ENCODE data around the gene SP7. TPM values are rescaled to one million over a fixed set of nuclear protein-coding genes. Genes with fewer than 3 reads are reported as not detected.
"Not testable (repeated sequence)": the region's sequence is repeated elsewhere in the genome, so short reads cannot be mapped to it uniquely, and the experiment has no call there.

The SP7 gene
- total RNA-seq, 1 donor from 2014 or later: 0.07 TPM

- no peak for TF ChIP-seq CTCF (conservative IDR thresholded peaks at IDR 0.05)
- no peak overlapping the region for H3K4me3 Mint-ChIP-seq
- H3K4me1 Mint-ChIP-seq: peaks cover 5% of the 10 kb centered on the region
- no peaks in the 10 kb centered on the region for H3K9me3 Mint-ChIP-seq
- DNase-seq (ENCODE audit: low read depth, low spot score): no peak
- H3K27me3 Mint-ChIP-seq (ENCODE audit: low read depth): peaks cover 8% of the 10 kb centered on the region
- no peaks in the 10 kb centered on the region for H3K36me3 Mint-ChIP-seq (ENCODE audit: low read depth)
- H3K27ac Mint-ChIP-seq (ENCODE audit: unreplicated experiment): no peak overlapping the region
Measured at GRCh38 chr12:53334822-53335221, 1.3 kb downstream of the SP7 start.

- TF ChIP-seq CTCF (conservative IDR thresholded peaks at IDR 0.05): no peak
- no peak overlapping the region for H3K27ac Mint-ChIP-seq (ENCODE audit: unreplicated experiment)
- no peak for DNase-seq (ENCODE audit: low read depth, low spot score)
- peaks cover 6% of the 10 kb centered on the region for H3K27me3 Mint-ChIP-seq (ENCODE audit: low read depth)
- no peaks in the 10 kb centered on the region for H3K9me3 Mint-ChIP-seq
- no peaks in the 10 kb centered on the region for H3K36me3 Mint-ChIP-seq (ENCODE audit: low read depth)
- no peak overlapping the region for H3K4me3 Mint-ChIP-seq
- peaks cover 5% of the 10 kb centered on the region for H3K4me1 Mint-ChIP-seq
Measured at GRCh38 chr12:53333845-53334244, 2.3 kb downstream of the SP7 start.

GRCh38 chr12:53333289-53333688, 2.9 kb downstream of the SP7 start:
- Mint-ChIP-seq H3K4me1 (peaks cover 5% of the 10 kb centered on the region), H3K27ac (ENCODE audit: unreplicated experiment) (no peak overlapping the region), H3K4me3 (no peak overlapping the region), H3K9me3 (no peaks in the 10 kb centered on the region), H3K27me3 (ENCODE audit: low read depth) (peaks cover 4% of the 10 kb centered on the region), H3K36me3 (ENCODE audit: low read depth) (no peaks in the 10 kb centered on the region)
- TF ChIP-seq CTCF (conservative IDR thresholded peaks at IDR 0.05): no peak
- DNase-seq (ENCODE audit: low read depth, low spot score): no peak

GRCh38 chr12:53332744-53333143, 3.4 kb downstream of the SP7 start:
- Mint-ChIP-seq H3K4me1 (peaks cover 4% of the 10 kb centered on the region), H3K36me3 (ENCODE audit: low read depth) (no peaks in the 10 kb centered on the region), H3K9me3 (no peaks in the 10 kb centered on the region), H3K27ac (ENCODE audit: unreplicated experiment) (no peak overlapping the region), H3K27me3 (ENCODE audit: low read depth) (peaks cover under 1% of the 10 kb centered on the region), H3K4me3 (no peak overlapping the region)
- DNase-seq (ENCODE audit: low read depth, low spot score): no peak
- no peak for TF ChIP-seq CTCF (conservative IDR thresholded peaks at IDR 0.05)

GRCh38 chr12:53332339-53332738, 3.8 kb downstream of the SP7 start:
- not testable (repeated sequence) for H3K27me3 Mint-ChIP-seq (ENCODE audit: low read depth); H3K27ac Mint-ChIP-seq (ENCODE audit: unreplicated experiment); DNase-seq (ENCODE audit: low read depth, low spot score); H3K9me3 Mint-ChIP-seq; H3K4me3 Mint-ChIP-seq; H3K36me3 Mint-ChIP-seq (ENCODE audit: low read depth); H3K4me1 Mint-ChIP-seq

- DNase-seq (ENCODE audit: low read depth, low spot score): no peak
- Mint-ChIP-seq H3K4me1 (peaks cover 15% of the 10 kb centered on the region), H3K27ac (ENCODE audit: unreplicated experiment) (no peak overlapping the region), H3K36me3 (ENCODE audit: low read depth) (no peaks in the 10 kb centered on the region), H3K27me3 (ENCODE audit: low read depth) (peaks cover 5% of the 10 kb centered on the region), H3K4me3 (no peak overlapping the region), H3K9me3 (no peaks in the 10 kb centered on the region)
- TF ChIP-seq CTCF (conservative IDR thresholded peaks at IDR 0.05): no peak
Measured at GRCh38 chr12:53330671-53331070, 5.5 kb downstream of the SP7 start.
